ENCODE results near the gene CDK11B.
"Not testable (repeated sequence)": the region's sequence is repeated elsewhere in the genome, so short reads cannot be mapped to it uniquely, and the experiment has no call there.

The CDK11B gene

GRCh38 chr1:1647567-1648241 is 11.1 kb downstream of the CDK11B start:
- not testable (repeated sequence) for DNase-seq

GRCh38 chr1:1646326-1646725 is 12.5 kb downstream of the CDK11B start:
- not testable (repeated sequence) for DNase-seq

DNA sequence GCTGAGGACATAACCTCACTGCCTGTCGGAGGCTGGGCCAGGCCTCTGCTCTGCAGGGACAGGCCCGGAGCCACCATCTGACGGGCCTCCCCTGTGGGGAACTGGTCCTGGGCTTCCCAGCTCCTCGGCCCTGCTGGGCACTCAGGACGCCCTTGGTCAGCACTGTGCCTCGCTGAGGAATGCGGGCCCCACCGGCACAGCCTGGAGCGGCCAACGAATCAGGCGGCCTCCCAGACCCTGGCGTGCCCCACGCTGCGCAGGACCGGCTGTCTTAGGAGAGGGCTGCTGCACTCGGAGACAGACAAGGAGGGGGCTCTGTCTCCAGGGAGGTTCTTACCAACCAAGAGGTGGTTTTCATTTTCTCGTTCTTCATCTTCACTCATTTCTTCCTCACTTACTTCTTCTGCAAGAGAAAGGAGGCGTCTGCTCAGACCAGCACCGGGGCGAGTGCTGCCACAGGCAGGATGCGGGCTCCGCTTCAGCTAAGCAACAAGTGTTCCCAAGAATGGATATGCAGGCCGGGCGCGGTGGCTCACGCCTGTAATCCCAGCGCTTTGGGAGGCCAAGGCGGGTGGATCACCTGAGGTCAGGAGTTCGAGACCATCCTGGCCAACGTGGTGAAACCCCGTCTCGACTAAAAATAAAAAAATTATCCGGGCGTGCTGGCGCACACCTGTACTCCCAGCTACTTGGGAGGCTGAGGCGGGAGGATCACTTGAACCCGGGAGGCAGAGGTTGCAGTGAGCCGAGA is 17.9 kb downstream of the CDK11B start:
- DNase-seq: not testable (repeated sequence)

DNA sequence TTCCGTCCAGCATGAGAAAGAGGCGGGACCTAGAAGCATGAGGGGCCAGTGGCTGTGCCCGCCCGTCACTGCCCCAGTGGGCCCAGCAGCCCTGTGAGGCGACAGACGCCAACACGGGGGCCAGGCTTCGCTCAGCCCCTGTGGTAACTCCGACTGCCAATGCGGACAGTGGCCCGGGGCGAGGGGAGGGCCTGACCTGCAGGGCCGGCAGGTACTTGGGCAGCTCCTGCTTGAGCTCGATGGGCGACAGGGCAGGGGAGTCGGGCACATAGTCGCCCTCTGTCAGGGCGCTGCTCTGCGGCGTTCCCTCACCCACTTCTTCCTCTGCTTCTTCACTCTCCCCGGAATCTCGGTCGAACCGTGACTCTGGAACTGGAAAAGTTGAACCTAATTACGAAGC is 18.7 kb downstream of the CDK11B start:
- not testable (repeated sequence) for DNase-seq

DNA sequence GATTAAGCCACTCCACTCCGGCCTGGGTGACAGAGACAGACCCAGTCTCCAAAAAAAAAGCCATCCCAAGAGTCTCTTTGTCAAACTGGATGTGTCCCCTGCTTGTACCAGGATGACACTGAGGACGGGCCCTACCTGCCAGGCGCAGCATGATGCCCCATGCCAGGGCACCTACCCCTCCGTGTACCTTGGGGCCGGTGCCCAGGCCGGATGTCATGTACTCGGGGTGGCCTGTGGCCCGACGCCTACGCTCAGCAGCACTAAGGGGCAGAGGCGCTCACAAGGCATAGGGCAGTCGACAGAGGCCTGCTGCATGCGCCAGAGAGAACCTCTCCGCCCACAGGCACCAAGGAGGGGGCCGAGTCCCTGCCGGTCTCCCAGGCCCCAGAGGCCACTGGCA is 19.4 kb downstream of the CDK11B start:
- not testable (repeated sequence) for DNase-seq

DNA sequence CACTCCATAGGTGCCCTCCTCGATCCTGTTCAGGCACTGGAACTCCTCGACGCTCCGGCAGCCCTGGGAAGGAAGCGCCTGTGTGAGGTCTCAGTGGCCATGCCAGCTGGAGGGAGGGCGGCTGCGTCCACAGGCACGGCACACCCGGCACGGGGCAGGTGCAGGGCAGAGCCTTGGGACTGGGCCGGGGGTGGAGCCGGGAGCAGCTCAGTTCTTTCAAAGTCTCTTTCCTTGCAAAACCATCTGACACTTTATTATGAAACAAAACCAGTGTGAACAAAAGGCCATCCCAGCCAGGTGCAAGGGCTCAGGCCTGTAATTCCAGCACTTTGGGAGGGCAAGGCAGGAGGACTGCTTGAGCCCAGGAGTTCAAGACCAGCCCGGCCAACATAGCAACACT is 20.3 kb downstream of the CDK11B start:
- not testable (repeated sequence) for DNase-seq

- DNase-seq: not testable (repeated sequence)
Measured at GRCh38 chr1:1637479-1637875, 21.3 kb downstream of the CDK11B start.

DNA sequence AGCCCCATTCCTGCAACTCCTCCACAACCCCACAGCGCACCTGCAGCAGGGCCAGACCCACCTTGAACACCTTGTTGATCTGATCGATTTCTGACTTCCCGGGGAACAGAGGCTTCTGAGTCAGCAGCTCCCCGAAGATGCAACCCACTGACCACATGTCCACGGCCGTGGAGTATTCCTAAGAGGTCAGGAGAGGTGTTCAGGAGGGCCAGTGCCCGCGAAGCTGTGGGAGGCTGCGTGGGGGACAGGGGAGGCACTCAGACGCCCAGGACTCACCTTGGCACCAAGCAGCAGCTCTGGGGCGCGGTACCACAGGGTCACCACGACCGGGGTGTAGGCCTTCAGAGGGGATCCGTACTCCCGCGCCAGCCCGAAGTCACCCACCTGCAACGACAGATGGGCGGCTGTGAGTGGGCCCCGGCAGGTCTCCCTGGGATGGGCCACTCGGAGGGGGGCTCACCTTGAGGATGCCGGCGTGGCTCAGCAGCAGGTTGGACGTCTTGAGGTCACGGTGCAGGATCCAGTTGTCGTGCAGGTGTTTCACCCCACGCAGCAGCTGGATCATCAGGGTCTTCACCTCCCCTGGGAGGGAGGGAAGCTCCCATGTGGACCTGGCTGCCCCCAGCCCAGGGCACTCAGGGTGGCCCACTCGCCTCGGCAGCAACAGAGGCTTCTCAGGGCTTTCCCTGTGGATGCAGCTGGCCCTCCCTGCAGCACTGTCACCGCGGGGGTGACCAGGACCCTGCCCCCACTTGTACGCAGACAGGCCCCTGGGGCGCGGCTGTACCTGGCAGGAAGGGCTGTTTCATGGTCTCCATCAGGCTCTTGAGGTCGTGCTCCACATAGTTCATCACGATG is 22.0 kb downstream of the CDK11B start:
- DNase-seq: not testable (repeated sequence)

GRCh38 chr1:1634613-1635012 is 24.2 kb downstream of the CDK11B start:
- not testable (repeated sequence) for DNase-seq

GRCh38 chr1:1633409-1633808 is 25.4 kb downstream of the CDK11B start:
- not testable (repeated sequence) for DNase-seq

GRCh38 chr1:1631782-1632420 is 26.9 kb downstream of the CDK11B start, which contains the start of gene MMP23B:
MMP23B (plus strand) TSS chr1:1632173; CDS start chr1:1632219, 46 bp downstream.
- no peak for DNase-seq

DNA sequence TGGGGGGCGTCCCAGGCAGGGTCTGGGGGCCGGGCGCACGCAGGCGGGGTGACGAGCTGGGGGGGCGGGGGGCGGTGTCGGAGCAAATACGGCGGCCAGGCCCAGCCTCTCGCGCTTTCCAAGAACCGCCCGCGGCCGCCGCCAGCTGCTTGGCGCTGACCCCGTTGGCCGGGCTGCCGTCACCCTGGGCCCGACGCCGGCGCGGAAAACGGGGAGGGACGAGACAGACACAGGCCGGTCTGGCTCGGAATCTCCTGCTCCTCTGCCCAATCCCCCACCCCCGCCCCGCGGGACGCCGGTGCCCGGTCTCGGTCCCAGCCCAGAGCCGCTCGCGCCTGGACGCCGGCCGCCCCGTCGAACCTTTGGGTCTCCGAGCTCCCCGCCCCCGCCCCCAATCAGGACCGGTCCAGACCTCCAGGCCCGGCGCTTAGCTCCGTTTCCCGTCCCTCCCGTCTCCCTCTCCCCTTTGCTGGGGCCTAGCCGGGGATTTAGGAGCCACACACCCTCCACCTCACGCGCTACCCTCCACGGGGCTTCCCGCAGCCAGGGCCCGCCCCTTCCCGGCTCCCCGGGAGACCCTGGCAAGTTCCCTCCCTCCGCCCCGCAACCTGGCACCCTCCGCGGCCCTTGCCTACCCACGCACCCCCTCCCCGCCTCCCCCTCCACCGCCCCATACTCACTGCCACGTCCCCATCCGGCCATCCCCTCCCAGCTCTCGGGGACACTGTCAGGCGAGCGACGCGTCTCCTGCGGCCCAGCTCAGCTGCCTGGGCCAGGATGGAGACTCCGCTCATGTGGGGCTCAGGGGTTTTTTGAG is 27.6 kb downstream of the CDK11B start:
- DNase-seq: no peak

GRCh38 chr1:1630191-1630964 is 28.4 kb downstream of the CDK11B start:
- no peak for DNase-seq

GRCh38 chr1:1629430-1630190 is 29.2 kb downstream of the CDK11B start:
- no peak for DNase-seq

DNA sequence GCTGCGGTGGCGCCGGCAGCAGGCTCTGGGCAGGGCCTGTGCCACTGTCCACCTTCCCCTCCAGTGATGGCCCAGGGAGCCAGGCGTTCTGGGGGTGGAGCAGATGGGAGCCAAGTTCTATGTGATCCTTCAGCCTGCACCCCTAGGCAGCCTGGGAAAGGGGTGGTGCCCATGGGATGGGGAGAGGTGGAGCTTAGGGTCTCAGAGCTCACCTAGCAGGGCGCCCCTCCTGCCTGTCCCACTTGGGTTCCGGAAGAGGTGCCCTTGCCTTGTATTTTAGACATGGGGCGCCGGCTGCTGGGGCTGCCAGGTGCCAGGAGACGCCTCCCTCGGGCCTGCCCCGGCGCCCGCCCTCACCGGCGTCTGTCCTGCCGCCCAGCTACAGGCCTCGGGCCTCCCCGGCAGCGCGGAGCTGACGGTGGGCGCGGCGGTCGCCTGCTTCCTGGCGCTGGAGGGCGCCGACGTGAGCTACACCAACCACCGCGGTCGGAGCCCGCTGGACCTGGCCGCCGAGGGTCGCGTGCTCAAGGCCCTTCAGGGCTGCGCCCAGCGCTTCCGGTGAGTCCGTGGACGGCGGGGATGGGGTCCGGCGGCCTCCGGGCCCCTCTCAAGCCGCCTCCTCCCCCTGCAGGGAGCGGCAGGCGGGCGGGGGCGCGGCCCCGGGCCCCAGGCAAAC is 29.9 kb downstream of the CDK11B start:
- DNase-seq: no peak

- no peak for DNase-seq
Measured at GRCh38 chr1:1627829-1628753, 30.7 kb downstream of the CDK11B start.

DNA sequence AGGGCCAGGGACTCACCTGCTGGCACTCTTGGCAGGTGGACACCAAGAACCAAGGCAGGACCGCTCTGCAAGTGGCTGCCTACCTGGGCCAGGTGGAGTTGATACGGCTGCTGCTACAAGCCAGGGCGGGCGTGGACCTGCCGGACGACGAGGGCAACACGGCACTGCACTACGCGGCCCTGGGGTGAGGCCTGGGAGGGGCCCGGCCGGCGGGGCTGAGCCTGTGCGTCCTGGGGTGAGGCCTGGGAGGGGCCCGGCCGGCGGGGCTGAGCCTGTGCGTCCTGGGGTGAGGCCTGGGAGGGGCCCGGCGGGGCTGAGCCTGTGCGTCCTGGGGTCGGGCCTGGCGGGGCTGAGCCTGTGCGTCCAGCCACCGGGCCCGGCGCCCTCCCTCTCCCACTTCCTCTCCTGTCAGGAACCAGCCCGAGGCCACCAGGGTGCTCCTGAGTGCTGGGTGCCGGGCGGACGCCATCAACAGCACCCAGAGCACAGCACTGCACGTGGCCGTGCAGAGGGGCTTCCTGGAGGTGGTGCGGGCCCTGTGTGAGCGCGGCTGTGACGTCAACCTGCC is 31.5 kb downstream of the CDK11B start:
- DNase-seq: no peak

Data from kidney glomerular epithelial cell (primary cell).